DMS 273 treated with DMSO at 0.1 percent for 48 hours (cell line): ENCODE results near the gene HSPB1.
"Not testable (repeated sequence)": the region's sequence is repeated elsewhere in the genome, so short reads cannot be mapped to it uniquely, and the experiment has no call there.

ENCODE experiments used
- DNase-seq: peaks from one replicate; lab custom pipeline; 2025; lab: John Stamatoyannopoulos, UW

HSPB1 gene

DNA sequence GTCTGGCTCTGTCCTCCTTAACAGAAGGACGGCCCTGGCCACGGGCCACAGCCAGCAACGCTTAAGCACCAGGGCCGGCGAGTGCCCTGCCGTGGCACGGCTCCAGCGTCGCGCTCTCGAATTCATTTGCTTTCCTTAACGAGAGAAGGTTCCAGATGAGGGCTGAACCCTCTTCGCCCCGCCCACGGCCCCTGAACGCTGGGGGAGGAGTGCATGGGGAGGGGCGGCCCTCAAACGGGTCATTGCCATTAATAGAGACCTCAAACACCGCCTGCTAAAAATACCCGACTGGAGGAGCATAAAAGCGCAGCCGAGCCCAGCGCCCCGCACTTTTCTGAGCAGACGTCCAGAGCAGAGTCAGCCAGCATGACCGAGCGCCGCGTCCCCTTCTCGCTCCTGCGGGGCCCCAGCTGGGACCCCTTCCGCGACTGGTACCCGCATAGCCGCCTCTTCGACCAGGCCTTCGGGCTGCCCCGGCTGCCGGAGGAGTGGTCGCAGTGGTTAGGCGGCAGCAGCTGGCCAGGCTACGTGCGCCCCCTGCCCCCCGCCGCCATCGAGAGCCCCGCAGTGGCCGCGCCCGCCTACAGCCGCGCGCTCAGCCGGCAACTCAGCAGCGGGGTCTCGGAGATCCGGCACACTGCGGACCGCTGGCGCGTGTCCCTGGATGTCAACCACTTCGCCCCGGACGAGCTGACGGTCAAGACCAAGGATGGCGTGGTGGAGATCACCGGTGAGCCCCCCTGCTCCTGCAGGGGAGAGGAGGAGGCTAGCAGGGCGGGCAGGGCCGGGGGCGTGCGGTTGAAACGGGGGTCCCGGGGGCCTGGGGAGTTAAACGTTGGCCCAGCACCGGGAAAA lies at the start of gene HSPB1:
Gene HSPB1, plus strand, starts transcription at position 327 of the 855 bp plus-strand sequence. Its CDS starts 40 bp downstream, at position 367.
- DNase-seq, result peak; percentile 82

- no peak for DNase-seq
Measured at GRCh38 chr7:76254781-76255180, 47.7 kb upstream of the HSPB1 start.

DNA sequence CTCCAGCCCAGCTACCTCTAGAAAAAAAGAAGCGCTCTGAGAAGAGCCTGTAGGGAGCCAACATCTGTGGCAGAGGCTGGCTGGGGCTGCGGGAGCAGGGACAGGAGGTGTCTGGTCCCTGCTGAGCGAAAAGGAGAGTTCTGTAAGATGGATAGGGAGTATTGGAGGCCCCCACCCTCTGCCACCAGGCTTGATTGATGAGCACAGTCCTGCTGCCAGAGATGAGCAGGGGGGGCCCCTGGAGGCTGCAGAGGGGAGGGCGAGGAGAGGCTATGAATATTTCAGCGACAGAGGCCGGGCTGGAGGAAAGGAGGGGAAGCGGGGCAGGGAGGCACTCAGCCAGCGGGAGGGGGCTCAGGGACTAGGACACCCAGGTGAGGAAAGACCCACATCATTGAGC lies 44.5 kb upstream of the HSPB1 start:
- no peak for DNase-seq

DNA sequence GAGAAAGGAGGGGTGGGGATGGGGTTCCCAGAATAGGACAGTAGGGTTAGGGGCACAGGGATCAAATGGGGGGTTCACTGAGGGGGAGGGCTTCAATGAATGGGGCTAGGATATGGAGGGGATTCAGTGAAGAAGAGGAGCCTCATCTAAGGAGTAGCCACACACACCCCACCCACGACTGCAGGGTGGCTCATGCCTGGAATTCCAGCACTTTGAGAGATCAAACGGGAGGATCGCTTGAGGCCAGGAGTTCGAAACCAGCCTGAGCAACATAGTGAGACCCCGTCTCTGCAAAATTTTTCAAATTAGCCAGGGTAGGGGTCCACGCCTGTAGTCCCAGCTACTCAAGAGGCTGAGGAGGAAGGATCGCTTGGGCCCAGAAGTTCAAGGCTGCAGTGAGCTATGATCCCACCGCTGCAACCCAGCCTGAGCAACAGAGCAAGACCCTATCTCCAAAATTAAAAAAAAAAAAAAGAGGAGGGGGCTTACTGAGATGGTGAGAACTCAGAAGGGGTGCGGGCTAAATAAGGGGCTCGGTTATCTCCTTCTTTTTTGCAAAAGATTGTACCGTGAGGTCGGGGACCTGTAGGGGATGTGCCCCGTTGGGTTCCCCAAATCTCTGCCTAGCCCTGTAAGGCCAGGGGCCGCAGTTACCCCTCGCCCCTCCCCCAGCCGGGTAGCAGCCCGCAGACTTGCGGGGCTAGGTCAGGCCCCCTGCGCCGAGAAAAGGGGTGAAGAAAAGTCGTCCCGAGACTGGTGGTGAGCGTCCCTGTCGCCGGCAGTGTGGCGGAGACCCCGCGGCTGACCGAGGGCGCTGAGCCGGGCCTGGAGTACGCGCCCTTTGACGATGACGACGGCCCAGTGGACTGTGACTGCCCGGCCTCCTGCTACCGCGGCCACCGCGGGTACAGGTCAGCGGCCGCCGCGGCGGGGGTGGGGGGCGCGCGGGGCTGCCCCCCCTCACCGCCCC lies 43.1 kb upstream of the HSPB1 start:
- no peak for DNase-seq

GRCh38 chr7:76260171-76260703 lies 42.2 kb upstream of the HSPB1 start:
- no peak for DNase-seq

- no peak for DNase-seq
Measured at GRCh38 chr7:76261329-76261728, 41.1 kb upstream of the HSPB1 start.

GRCh38 chr7:76261931-76262330 lies 40.5 kb upstream of the HSPB1 start:
- DNase-seq, result no peak

DNA sequence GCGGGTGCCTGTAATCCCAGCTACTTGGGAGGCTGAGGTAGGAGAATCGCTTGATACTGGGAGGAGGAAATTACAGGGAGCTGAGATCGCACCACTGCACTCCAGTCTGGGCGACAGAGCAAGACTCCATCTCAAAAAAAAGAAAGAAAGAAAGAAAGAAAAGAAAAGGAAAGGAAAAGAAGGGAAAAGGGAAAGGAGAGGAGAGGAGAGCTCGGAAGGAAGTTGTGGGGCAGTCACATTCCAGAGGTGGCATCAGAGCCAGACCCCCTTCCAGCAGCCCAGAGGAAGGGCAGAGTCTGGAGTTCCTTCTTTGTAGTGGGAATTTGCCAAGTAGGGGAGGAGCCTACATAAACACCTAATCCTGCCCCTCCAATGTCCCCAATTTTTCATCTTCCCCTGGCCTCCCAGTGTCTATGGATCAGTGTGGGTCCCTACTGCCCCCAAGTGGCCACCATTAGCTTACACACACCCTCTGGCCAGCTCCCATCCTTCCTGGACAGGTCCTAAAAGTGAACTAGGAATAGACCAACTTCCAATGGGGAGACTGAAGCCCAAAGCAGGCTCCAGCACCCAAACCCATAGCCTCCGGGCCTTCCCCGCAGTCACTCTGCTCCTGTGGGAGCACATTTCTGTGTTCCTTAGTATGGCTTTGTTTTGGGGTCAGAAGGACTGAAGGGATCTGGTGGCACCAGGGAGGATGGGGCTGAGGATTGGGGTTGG lies 39.6 kb upstream of the HSPB1 start:
- DNase-seq, result peak; percentile 42

- DNase-seq, result no peak
Measured at GRCh38 chr7:76265299-76265698, 37.2 kb upstream of the HSPB1 start.

- DNase-seq, result no peak
Measured at GRCh38 chr7:76267107-76267893, 35.2 kb upstream of the HSPB1 start.

GRCh38 chr7:76267894-76268183 lies 34.6 kb upstream of the HSPB1 start:
- no peak for DNase-seq

GRCh38 chr7:76268376-76268775 lies 34.1 kb upstream of the HSPB1 start:
- DNase-seq, result no peak

DNA sequence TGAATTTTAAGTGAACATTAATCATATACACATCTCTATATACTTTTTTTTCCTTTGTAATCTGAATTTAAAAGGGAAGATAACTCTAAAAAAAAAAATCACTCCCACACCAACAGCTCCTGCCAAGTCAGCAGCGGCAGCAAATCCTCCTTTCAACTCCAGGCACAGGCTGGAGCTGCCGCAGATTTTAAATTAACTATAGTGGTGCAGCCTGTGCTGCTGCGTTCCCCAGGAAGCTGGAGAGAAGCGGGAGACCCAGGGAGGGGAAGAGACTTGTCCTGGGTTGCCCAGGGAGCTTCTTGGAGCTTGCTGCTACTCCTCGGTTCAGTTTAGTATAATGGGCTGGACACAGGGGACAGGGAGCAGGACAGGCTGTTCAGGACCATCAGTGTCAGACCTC lies 32.6 kb upstream of the HSPB1 start:
- no peak for DNase-seq

GRCh38 chr7:76271384-76271783 lies 31.1 kb upstream of the HSPB1 start:
- DNase-seq, result not testable (repeated sequence)

GRCh38 chr7:76272142-76272541 lies 30.3 kb upstream of the HSPB1 start:
- DNase-seq, result no peak

DNA sequence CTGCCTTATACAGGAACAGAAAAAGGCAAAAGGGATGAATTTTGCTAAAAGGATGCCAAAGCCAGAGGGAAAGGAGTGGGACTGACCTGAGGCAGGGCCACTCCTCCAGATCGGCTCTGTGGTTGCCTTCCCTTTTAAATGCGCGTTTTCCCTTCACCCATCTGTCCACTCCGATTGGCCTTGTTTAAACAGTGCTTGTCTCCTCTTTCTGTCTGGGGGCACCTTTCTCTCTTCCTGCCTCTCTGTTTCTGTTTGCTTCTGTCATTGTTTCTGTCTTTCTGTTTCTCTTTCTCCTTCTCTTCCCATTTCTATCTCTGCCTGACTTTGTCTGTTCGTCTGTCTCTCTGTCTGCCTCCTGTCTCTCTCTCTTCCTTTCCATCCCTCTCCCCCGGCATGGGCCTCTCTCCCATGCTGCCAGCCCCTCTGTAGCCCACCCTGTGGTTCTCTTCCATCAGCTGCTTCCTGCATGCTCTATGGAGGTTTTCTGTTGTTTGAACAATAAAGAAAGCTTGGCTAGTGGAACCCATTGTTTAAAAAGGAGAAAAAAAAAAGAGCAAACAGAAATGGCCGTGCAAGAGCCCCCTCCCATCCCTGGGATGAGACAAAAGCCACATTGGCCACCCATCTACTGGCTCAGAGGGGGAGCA lies 29.5 kb upstream of the HSPB1 start:
- no peak for DNase-seq

DNA sequence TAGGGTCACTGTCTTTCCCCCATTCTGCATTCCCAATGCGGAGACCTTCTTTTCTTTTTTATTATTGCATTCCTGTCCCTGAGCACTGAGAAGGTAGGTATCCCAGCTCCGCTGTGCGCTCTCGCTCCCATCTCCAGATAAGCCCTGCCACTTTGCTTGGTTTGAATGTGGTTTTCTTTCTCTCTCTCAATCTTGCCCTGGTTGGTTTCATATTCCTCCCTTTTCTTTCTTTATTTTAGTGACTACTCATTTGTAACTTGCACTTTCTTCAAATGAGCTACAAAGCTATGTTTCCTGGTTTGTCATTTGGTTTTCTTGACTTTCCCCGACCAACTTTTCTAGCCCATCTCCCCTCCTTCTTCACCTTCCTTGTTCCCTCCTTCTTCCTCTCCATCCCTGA lies 29.0 kb upstream of the HSPB1 start:
- no peak for DNase-seq

DNA sequence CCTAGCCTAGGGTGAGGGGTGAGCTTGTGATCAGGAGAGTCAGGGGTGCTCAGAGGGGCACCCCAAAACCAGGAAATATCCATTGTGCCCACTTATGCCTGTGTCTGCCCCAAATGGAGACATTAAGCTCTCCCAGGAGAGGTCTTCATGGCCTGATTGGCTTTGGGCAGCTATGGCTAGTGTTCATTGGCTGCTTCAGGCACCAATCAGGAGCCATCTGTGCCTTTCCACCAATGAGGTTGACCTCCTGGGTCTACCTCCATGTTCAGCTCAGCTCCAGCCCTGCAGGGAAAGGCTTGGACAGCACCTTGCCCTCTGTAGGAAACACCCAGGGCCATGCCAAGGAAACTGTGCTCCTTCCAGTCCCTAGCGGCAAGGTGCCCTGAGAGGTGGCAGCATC lies 23.9 kb upstream of the HSPB1 start:
- no peak for DNase-seq

GRCh38 chr7:76280408-76280807 lies 22.1 kb upstream of the HSPB1 start:
- no peak for DNase-seq

DNA sequence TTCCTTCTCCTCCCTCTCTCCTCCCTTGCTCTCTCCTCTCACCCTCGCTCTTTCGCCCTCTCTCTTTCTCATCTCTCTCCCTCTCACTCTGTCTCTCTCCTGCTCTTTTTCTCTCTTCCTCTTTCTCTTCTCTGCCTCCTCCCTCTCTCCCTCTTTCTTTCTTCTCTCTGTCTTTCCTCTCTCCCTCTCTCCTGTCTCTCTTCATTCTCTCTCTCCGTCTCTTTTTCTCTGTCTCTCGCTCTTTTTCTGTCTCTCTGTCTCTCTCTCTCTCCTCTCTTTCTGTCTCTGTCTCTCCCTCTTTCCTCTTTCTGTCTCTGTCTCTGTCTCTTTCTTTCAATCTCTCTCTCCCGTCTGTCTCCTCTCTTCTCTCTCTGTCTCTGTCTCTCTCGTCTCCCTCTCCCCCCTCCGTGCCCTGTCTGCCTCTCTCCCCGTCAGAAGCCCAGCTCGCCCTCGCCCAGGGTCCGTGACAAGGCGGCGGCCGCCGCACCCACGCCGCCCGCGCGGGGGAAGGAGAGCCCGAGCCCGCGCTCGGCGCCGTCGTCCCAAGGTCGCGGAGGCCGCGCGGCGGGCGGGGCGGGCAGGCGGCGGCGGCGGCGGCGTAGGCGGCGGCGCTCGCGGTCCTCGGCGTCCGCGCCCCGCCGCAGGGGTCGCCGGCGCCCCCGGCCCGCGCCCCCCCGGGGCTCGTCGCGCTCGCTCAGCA lies 21.3 kb upstream of the HSPB1 start:
- DNase-seq, result no peak
